ENCODE data around the gene TRIP6.
"Not testable (repeated sequence)": the region's sequence is repeated elsewhere in the genome, so short reads cannot be mapped to it uniquely, and the experiment has no call there.

The TRIP6 gene

DNA sequence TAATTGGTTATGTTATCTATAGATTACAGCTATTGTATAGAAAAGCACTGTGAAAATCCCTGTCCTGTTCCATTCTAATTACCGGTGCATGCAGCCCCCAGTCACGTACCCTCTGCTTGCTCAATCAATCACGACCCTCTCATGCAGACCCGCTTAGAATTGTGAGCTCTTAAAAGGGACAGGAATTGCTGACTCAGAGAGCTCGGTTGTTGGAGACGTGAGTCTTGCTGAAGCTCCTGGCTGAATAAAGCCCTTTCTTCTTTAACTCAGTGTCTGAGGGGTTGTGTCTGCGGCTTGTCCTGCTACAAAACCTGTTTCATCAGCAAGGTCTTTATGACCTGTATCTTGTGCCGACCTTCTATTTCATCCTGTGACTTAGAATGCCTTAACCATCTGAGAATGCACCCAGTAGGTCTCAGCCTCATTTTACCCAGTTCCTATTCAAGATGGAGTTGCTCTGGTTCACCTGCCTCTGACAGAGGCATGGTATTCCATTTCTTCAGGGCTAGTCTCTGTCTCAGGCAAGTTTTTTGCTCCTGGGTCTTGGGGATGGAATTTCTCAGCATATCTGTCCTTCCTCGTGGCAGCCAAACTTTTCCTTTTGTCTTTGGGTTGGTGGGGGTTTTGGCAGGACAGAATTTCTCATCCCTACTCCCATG is 52.7 kb downstream of the TRIP6 start:
- not testable (repeated sequence) for DNase-seq

DNA sequence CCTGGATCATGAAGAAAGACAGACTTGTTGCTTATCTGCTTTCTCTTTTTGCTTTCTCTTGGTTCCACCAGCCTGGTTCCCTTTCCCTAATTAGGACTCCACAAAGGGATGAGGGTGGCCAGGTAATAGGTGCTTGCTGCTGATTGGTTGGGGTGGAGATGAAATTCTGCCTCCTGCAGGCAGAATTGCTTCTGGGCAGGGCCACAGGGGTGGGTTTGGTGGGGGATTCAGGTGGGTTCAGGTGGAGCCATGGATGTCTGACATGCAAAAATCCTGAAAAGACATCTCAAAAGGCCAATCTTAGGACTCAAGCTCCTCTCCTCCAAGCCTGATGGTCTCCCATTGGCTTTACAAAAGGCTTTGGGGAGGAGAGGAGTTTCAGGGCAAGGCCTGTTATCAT is 53.9 kb downstream of the TRIP6 start:
- no peak for DNase-seq

Measured in inflammatory macrophage treated with lipopolysaccharide for 1 hour (primary cell).